ENCODE data around the gene MRPS15.
"Not testable (repeated sequence)": the region's sequence is repeated elsewhere in the genome, so short reads cannot be mapped to it uniquely, and the experiment has no call there.

Gene MRPS15

GRCh38 chr1:36484099-36484498 lies 19.9 kb upstream of the MRPS15 start:
- no peak for DNase-seq (ENCODE audit: extremely low read depth, low read depth)
- TF ChIP-seq CTCF (IDR thresholded peaks at IDR 0.05; ENCODE audit: low read depth, low read length, missing control alignments) = no peak
- H3K4me3 ChIP-seq (replicated peaks; ENCODE audit: low read depth, low read length) = no peak overlapping the region

GRCh38 chr1:36482724-36483388 lies 18.7 kb upstream of the MRPS15 start, which contains the start of gene CSF3R:
CSF3R (minus strand) TSS chr1:36482913; CDS start chr1:36479496, 3,417 bp downstream.
- TF ChIP-seq CTCF (IDR thresholded peaks at IDR 0.05; ENCODE audit: low read depth, low read length, missing control alignments) = no peak
- no peak for DNase-seq (ENCODE audit: extremely low read depth, low read depth)
- no peak within 1 kb of the TSS for H3K4me3 ChIP-seq (replicated peaks; ENCODE audit: low read depth, low read length)

DNA sequence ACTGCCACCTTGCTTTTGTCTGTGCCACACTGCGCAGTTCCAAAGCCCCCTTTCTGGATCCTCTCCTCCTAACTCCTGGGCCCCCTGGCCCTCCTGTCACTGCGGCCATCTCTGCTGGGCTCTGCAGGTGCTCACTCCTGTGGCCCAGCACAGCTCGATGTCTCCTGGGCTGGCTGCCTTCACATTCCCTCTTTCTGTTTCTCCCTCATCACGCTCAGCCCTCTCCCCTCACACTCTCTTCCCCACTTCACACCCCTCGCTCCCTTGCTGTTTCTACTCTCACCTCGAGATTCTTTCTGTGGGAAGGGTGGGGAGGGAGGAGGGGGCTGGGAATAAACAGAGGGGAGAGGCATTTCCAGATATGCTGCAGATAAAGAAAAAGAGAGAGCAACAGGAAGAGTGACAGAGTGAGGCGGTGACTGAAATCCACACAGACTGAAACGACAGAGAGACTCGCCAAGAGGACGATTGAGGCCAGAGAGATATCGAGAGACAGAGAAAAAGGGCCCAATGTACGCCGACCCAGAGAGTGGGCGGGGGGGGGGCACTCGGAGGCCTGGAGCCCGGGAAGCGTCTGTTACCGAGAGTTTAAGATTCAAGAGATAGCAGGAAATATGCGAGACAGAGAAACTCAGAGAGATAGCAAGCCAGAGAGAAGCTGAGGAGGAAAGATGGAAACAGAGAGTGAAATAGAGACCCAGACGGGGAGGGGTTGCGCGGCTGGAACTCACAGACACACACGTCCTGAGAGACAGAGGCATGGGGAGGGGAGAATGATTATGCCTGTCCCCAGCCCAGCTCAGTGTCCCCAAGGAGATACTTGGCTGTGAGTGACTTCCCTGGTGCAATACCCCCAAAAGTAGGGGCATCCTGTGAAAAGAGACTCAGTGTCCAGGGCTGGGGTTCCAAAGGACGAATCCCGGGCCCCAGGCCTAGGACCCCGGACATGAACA lies 17.9 kb upstream of the MRPS15 start:
- H3K4me3 ChIP-seq (replicated peaks; ENCODE audit: low read depth, low read length) = no peak overlapping the region
- no peak for TF ChIP-seq CTCF (IDR thresholded peaks at IDR 0.05; ENCODE audit: low read depth, low read length, missing control alignments)
- DNase-seq (ENCODE audit: extremely low read depth, low read depth) = no peak

GRCh38 chr1:36481091-36481490 lies 16.9 kb upstream of the MRPS15 start:
- no peak overlapping the region for H3K4me3 ChIP-seq (replicated peaks; ENCODE audit: low read depth, low read length)
- no peak for DNase-seq (ENCODE audit: extremely low read depth, low read depth)
- no peak for TF ChIP-seq CTCF (IDR thresholded peaks at IDR 0.05; ENCODE audit: low read depth, low read length, missing control alignments)

GRCh38 chr1:36480161-36480560 lies 16.0 kb upstream of the MRPS15 start:
- no peak for DNase-seq (ENCODE audit: extremely low read depth, low read depth)
- no peak for TF ChIP-seq CTCF (IDR thresholded peaks at IDR 0.05; ENCODE audit: low read depth, low read length, missing control alignments)
- H3K4me3 ChIP-seq (replicated peaks; ENCODE audit: low read depth, low read length) = no peak overlapping the region

DNA sequence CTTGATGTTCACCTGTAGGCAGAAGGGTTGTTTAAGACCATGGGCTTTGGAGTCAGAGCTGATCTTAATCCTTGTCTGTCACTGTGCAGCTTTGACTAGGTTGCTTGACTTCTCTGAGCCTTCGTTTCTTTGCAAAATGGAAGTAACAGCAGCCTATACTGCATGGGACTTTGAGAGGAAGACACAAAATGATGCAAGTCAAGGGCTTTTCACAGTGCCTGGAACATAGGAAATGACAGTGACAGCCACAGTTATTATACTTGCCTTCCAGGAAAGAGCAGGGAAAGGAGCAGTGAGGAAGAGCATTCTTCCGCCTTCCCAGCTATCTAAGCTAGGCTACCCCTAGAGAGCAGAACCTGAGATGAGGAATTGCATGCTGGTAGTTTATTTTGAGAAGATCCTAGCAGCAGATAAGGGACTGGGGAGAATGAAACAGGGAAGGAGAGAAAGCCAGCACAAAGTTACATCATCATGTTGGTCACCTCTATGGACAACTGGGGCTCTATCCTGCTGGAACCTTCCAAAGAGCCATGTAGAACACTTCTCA lies 15.4 kb upstream of the MRPS15 start:
- no peak for DNase-seq (ENCODE audit: extremely low read depth, low read depth)
- TF ChIP-seq CTCF (IDR thresholded peaks at IDR 0.05; ENCODE audit: low read depth, low read length, missing control alignments) = no peak

DNA sequence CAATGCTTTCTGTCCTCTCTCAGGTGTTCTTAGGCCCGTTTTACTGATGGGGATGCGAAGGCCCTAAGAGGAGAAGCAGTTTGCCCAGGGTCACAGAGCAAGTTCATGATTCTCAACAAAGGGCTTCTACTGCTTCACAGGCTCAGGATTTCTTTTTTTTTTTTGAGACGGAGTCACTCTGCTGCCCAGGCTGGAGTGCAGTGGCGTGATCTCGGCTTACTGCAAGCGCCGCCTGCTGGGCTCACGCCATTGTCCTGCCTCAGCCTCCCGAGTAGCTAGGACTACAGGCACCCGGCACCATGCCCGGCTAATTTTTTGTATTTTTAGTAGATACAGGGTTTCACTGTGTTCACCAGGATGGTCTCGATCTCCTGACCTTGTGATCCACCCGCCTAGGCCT lies 13.4 kb upstream of the MRPS15 start:
- DNase-seq (ENCODE audit: extremely low read depth, low read depth); H3K4me3 ChIP-seq (replicated peaks; ENCODE audit: low read depth, low read length): not testable (repeated sequence)

More for the DNA sequence above, 15.4 kb upstream of the MRPS15 start:
- no peak overlapping the region for H3K4me3 ChIP-seq (replicated peaks; ENCODE audit: low read depth, low read length)
